WERI-Rb-1 (cell line): ENCODE data around the gene MCM9.

Experiments used
- DNase-seq: peaks from one replicate; pipeline ENCODE4 v3.0.0-alpha.2; 2020
- H3K27ac ChIP-seq: fragments of 250-450 bp; sonication (Bioruptor Pico); 2 replicates; pipeline ENCODE4 v1.5.1; 2020; ENCODE audit warnings: mild to moderate bottlenecking, moderate library complexity
- H3K27me3 ChIP-seq: fragments of 250-450 bp; sonication (Bioruptor Pico); 2 replicates; pipeline ENCODE4 v1.5.1; 2021; ENCODE audit warnings: mild to moderate bottlenecking, low read depth, moderate library complexity; ENCODE audit not compliant: insufficient read depth, severe bottlenecking
- H3K36me3 ChIP-seq: fragments of 250-450 bp; sonication (Bioruptor Pico); 2 replicates; pipeline ENCODE4 v1.5.1; 2020; ENCODE audit warnings: mild to moderate bottlenecking, moderate library complexity
- H3K4me3 ChIP-seq: 2 replicates; pipeline ENCODE4 v1.5.1; 2011; ENCODE audit warnings: low read depth, mild to moderate bottlenecking, control low read depth, low read length
- H3K9me3 ChIP-seq: fragments of 250-450 bp; sonication (Bioruptor Pico); 2 replicates; pipeline ENCODE4 v1.5.1; 2021; ENCODE audit warnings: mild to moderate bottlenecking, moderate library complexity; ENCODE audit not compliant: severe bottlenecking
- TF ChIP-seq, protein P1 (sequence below): IDR thresholded peaks from 2 replicates; pipeline ENCODE4 v1.5.1; 2011; ENCODE audit warnings: low read depth, mild to moderate bottlenecking, control low read depth, inconsistent platforms, low read length

The MCM9 gene

DNA sequence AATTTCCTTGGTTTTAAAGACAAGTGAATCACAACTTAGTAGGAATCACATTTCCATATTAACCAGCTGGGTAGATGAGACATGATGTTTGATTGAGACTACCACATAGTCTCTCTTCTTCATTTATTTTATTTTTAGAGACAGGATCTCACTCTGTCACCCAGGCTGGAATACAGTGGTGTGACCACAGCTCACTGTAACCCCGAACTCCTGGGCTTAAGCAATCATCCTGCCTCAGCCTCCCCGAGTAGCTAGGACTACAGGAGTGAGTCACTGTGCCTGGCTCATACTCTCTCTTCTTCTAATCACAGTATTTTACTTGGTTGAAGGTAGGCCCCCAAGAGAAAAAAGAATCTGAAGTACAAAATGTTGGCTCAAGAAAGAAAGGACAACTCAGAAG, 121.2 kb downstream of the MCM9 start:
- Histone ChIP-seq H3K36me3 (peaks cover 9% of the 10 kb centered on the region; the same call in 1 of the 2 replicates), H3K27me3 (no peaks in the 10 kb centered on the region), H3K9me3 (no peaks in the 10 kb centered on the region), H3K4me3 (no peak overlapping the region), H3K27ac (no peak overlapping the region)
- TF ChIP-seq, protein P1, sequence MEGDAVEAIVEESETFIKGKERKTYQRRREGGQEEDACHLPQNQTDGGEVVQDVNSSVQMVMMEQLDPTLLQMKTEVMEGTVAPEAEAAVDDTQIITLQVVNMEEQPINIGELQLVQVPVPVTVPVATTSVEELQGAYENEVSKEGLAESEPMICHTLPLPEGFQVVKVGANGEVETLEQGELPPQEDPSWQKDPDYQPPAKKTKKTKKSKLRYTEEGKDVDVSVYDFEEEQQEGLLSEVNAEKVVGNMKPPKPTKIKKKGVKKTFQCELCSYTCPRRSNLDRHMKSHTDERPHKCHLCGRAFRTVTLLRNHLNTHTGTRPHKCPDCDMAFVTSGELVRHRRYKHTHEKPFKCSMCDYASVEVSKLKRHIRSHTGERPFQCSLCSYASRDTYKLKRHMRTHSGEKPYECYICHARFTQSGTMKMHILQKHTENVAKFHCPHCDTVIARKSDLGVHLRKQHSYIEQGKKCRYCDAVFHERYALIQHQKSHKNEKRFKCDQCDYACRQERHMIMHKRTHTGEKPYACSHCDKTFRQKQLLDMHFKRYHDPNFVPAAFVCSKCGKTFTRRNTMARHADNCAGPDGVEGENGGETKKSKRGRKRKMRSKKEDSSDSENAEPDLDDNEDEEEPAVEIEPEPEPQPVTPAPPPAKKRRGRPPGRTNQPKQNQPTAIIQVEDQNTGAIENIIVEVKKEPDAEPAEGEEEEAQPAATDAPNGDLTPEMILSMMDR: no peak
- DNase-seq: no peak

DNA sequence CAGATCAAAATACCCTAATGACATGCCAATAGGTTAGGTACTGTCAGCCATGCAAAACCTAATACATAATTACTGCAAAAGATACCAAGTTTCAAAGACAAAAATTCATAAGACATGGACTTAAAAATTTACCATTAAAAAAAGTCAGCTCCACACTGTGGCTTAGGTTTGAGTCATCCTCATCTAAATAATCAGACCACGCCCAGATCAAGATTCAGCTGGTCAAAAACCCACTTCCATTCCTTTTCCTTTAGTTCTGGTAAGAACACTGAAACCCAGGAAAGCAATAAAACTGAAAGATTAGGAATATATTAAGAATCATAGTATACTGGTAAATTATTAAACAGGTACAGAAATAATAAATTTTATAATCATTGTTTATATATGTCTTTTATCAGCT, 122.0 kb downstream of the MCM9 start:
- no peak overlapping the region for H3K4me3 ChIP-seq
- TF ChIP-seq, protein P1: no peak
- H3K9me3 ChIP-seq: no peaks in the 10 kb centered on the region
- no peaks in the 10 kb centered on the region for H3K27me3 ChIP-seq
- no peak overlapping the region for H3K27ac ChIP-seq
- DNase-seq: no peak
- H3K36me3 ChIP-seq: peaks cover 9% of the 10 kb centered on the region; the same call in 1 of the 2 replicates

DNA sequence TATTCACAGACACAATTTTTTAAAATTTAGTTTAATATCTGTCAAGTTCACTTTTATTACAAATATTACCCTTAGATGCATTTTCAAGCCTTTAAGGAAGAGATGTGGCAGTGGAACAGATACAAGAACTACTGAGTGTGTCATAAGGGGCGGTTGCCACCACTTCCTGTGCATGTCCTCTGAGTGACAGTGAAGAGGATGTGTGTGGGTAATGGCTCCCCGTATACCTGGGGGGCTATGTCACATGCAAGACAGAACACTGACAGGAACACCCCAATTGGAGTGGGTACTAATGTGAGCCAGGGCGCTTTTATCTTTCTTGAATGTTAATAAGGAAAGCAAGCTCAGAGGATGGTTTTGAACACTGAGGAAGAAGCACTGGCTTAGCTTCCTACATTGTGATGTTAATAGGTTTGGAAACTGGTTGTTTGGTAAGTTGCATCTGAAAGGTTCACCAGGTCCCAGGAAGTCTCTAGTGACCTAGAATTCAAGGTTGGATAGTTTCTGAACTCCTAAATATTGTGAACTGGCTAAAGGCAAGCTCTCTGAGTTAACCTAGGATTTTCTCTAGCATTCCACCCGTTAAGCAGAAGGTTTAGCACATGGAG, 124.4 kb downstream of the MCM9 start:
- Histone ChIP-seq H3K36me3 (peaks cover 9% of the 10 kb centered on the region; the same call in 1 of the 2 replicates), H3K27ac (no peak overlapping the region), H3K27me3 (no peaks in the 10 kb centered on the region), H3K9me3 (no peaks in the 10 kb centered on the region), H3K4me3 (no peak overlapping the region)
- TF ChIP-seq, protein P1: no peak
- no peak for DNase-seq

DNA sequence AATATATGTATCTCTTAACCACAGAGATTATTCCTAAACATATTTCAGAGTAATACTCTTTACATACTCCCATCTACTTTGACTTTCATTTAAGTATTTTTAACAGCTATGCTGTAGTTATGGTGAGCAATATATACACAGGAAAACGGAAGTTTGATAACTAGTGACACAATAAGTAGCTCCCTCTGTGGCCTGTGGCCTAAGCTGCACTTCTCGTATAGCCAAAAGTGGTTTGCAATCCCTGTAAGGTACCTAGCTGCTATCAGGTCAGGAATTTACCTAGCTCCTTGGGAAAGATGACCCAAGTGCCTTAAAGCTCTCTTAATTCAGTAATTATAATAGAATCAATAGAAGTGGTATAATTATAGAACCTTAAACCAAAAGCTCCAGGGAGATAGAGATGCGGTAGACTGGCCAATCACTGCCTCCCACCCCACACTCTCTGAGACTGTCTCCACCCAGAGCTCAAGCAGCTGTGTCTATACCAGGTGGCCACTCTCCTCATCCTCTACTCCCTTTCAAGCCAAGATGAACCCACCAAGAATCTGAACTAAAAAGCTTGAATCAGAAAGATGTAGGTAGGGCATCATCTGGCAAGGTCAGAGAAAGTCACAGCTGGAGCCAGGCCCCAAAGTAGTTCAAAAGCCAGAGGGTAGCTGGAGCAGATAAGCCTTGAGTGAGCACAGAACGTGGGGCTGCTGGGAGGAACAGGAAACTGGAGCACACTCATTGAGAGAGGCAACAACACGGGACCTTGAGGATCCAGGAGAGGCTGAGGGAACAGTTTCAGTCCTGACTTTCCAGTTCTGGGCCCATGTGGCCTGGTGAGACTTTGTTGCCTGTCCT, 125.9 kb downstream of the MCM9 start:
- TF ChIP-seq, protein P1: no peak
- no peak overlapping the region for H3K27ac ChIP-seq
- DNase-seq: no peak

DNA sequence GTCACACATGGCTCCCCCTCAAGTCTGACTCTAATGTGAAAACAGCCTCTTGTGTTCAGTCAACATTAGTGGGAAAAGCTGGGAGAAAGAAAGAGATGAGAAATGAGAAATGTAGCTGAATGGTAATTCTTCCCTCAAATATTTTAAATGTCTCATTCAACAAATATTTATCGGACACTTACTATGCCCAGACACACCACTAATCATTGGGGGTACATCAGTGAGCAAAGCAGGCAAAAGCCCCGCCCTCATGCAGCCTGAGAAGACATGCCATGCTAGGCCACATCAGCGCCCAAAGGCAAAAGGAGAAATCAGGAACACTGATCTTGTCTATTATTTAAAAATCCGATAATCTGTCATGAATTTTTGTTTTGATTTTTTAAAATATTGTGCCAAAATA, 130.9 kb downstream of the MCM9 start:
- Histone ChIP-seq H3K27ac (no peak overlapping the region), H3K9me3 (no peaks in the 10 kb centered on the region), H3K4me3 (no peak overlapping the region), H3K27me3 (no peaks in the 10 kb centered on the region), H3K36me3 (no peaks in the 10 kb centered on the region)
- no peak for DNase-seq
- TF ChIP-seq, protein P1: no peak

More for the DNA sequence above, 125.9 kb downstream of the MCM9 start:
- Histone ChIP-seq H3K9me3 (no peaks in the 10 kb centered on the region), H3K36me3 (no peaks in the 10 kb centered on the region), H3K4me3 (no peak overlapping the region), H3K27me3 (no peaks in the 10 kb centered on the region)
